GM15510 (cell line): ENCODE measurements around the gene ATN1.

ENCODE experiments used
- POLR2A ChIP-seq: IDR thresholded peaks from 3 replicates; pipeline ENCODE4 v1.6.1; 2011; ENCODE audit warnings: borderline replicate concordance; ENCODE audit not compliant: insufficient read length; ENCODE audit errors: extremely low read depth

ATN1 gene

GRCh38 chr12:6921539-6921938 is 6.2 kb upstream of the ATN1 start:
- TF ChIP-seq POLR2A, result no peak

DNA sequence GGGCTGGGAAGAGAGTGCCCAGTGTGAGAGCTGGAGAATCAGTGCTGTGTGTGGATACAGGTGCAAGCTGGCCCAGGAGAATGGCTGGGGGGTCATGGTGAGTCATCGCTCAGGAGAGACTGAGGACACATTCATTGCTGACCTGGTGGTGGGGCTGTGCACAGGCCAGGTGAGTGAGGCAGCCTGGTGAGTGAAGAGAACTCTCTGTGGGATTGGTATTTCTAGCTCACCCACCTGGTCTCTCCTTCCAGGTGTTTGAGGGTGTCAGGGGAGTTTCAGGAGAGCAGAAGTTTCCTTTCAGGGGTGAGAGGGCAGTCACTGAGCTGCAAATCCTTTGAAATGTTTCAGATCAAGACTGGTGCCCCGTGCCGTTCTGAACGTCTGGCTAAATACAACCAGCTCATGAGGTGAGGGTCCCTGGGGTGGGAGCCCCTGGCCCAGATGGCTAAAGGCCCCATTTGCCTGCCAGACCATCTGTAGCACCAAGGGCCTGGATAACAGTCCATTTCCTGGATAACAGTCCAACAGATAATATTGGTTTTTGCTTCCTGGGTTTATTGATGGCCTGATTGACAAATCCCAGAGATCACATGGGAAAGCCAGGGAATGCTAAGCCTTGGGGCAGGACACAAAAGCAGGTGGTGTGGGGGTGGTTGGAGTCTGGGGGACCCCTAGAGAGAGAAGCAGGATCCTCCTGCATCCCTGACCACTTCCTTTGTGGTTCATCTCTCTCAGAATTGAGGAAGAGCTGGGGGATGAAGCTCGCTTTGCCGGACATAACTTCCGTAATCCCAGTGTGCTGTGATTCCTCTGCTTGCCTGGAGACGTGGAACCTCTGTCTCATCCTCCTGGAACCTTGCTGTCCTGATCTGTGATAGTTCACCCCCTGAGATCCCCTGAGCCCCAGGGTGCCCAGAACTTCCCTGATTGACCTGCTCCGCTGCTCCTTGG is 5.5 kb upstream of the ATN1 start:
- TF ChIP-seq POLR2A, result no peak

- no peak for TF ChIP-seq POLR2A
Measured at GRCh38 chr12:6923003-6923732, 4.6 kb upstream of the ATN1 start.

DNA sequence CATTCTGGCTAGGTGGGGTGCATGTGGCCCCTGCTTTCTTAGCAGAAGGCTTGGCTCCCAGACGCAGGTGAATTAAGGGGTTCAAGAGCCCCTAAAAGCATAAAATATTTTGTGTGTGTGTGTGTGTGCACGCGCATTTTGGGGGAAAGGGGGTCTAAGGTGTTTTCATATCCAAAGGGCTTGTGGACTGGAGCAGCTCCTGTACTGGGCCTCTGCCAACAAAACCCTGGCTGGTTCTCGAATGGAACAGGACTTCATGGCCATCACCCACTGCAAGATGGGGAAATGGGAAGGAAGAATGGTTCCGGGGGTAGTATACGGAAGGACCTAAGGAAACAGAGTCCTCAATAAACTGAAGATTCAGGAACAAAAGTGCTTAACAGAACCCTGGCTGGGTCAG is 3.9 kb upstream of the ATN1 start:
- no peak for TF ChIP-seq POLR2A

DNA sequence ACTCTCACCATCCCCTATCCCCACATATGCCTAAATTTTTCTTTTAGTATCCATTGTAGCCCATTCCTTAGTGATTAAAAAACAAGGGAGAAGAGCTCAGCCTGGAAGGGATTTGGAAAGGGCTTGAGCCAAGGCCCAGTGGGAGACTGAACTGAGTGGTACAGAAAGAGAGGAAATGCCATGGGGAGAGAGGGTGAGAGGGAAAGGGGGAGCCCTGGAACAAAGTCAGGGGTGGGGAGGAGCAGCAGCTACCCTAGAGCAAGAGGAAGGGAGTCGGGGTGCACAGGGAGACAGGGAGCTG is 2.6 kb upstream of the ATN1 start:
- TF ChIP-seq POLR2A, result no peak

DNA sequence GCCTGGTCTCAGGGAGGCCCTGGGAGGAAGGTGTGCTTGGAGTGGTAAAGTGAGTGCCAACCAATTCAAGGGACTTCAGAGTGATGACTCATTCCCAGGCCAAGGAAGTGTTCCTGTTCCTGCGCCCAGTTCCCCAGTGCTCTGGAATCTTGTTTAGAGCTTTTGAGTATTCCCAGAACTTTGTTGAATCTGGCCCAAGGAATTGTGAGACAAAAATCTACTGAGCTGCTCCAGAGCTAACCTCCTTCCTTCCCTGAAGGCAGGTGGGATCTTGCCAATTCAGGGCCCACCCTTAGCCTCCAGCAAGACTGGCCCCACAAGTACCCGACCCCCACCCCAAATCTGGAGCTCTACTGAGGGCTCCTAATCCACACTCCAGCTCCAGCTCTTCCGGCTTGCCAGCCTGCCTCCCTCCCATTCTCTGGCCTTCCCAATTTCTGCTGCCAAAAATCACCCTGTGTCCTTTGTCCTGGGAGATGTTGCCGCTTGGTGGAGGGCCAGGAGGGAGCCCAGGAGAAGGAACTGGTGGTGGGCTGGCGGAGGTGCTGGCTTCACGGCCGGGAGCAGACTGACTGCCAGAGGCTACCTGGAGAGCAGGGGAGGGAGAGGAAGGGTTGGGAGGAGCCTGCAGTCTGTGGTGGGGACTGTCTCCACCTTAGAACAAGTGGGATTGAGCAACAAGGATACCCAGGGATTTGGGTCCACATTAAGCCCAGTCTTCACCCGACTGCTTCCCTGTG is 2.0 kb upstream of the ATN1 start:
- no peak for TF ChIP-seq POLR2A

DNA sequence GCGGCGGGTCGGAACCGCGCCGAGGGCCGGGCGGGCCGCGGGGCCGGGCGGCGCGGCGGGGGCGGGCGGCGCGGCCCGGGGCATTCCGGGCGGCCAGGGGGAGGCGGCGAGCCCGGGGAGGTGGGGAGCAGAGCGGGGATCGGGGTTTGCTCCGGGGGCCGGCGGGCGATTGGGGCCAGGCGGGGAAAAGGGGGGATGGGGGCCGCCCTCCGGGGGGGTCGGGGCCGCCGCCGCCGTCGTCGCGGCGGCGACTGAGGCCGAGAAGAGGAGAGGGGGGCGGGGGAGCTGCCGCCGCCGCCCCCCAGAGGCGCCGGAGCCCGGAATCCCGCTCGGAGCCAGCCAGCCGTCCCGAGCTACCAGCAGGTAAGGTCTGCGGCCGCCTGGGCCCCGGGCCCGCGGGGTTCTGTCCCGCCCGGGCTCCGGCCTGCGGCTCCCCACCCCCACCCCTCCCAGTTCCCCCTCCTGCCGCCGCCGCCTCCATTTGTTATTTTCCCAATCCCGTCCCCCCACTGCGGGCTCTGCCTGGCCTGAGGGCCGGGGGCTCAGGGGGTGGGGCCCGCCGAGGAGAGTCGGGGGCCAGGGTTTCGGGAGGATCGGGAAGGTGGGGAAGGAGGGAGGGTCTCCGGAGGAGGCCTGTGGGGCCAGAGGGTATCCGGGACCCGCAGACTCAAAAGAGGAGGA is 403 bp downstream of the ATN1 start:
- no peak for TF ChIP-seq POLR2A

- TF ChIP-seq POLR2A, result no peak
Measured at GRCh38 chr12:6928703-6929407, 1.1 kb downstream of the ATN1 start.

DNA sequence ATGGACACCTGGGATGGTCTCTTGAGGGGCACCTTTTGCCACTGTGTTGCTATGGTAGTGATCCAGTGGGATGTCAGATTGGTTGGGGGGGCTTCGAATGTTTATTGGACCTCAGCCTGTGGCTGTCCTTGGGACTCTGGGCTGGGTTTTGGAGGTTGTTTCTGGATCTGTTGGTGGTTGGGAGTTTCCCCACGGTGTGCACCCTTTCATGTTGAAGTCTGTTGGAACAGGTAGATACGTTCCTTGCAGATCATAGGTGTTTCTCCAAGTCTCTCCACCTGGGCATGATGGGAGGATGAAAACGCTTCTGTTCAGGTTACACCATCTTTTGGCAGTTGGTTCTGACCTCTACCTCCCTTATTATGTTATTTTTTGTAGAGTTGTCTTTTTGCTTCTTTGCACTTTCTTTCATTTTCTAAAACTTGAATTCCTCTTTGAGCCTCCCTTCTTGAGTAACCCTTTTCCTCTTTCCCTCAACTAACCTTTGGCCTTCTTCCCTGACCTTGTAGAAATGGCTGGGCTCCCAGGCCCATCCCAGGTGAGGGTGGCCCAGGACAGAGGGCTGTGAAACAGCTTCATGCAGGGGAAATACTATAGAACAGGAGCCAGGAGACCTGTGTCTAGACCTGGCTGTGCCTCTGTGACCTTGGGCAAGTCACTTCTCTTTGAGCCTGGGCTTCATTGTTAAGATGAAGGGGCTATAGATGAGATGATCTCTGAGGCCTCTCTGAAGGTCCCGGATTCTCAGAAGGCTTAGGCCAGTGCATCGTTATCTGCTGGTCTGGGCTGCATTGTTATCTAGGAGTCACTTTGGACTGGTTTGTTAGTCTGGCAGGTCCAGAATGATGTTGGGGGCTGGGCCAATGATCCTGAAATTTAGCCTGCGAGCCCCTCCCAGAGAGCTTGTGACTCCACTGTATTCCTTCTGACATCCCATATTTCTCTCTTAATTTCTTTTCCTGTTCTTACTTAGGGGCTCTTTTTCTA is 2.0 kb downstream of the ATN1 start:
- no peak for TF ChIP-seq POLR2A

- no peak for TF ChIP-seq POLR2A
Measured at GRCh38 chr12:6932766-6933165, 5.0 kb downstream of the ATN1 start.

DNA sequence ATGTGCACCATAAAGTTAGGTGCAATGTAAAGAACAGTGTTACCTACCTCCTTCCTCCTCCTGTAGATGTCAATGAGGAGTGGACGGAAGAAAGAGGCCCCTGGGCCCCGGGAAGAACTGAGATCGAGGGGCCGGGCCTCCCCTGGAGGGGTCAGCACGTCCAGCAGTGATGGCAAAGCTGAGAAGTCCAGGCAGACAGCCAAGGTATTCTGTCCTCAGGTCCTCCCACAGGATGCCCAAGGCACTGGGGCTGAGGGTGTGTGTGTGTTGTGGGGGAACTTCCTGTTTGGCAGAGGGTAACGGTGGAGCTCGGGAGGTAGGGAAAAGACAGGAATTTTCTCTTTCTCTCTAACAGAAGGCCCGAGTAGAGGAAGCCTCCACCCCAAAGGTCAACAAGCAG is 6.4 kb downstream of the ATN1 start:
- TF ChIP-seq POLR2A, result no peak

DNA sequence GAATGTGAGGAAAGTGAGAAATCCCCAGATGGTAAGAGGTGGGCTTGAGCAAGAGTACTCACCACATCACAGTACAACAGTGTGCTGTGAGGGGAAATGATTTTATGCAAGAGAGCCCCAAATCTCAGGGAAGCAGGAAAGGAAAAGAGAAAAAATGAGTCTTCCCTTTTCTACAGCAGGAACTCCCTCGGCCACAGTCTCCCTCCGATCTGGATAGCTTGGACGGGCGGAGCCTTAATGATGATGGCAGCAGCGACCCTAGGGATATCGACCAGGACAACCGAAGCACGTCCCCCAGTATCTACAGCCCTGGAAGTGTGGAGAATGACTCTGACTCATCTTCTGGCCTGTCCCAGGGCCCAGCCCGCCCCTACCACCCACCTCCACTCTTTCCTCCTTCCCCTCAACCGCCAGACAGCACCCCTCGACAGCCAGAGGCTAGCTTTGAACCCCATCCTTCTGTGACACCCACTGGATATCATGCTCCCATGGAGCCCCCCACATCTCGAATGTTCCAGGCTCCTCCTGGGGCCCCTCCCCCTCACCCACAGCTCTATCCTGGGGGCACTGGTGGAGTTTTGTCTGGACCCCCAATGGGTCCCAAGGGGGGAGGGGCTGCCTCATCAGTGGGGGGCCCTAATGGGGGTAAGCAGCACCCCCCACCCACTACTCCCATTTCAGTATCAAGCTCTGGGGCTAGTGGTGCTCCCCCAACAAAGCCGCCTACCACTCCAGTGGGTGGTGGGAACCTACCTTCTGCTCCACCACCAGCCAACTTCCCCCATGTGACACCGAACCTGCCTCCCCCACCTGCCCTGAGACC is 7.8 kb downstream of the ATN1 start:
- TF ChIP-seq POLR2A, result no peak
